ENCODE results near the gene ZBTB7A.

Gene ZBTB7A

GRCh38 chr19:4093643-4094175, 27.0 kb upstream of the ZBTB7A start:
- no peak for DNase-seq

- no peak for DNase-seq
Observed at GRCh38 chr19:4090356-4091220, 23.9 kb upstream of the ZBTB7A start.

GRCh38 chr19:4089946-4090345, 23.2 kb upstream of the ZBTB7A start:
- DNase-seq, result no peak

GRCh38 chr19:4089400-4089908, 22.8 kb upstream of the ZBTB7A start:
- DNase-seq, result no peak

GRCh38 chr19:4088975-4089374, 22.3 kb upstream of the ZBTB7A start:
- DNase-seq, result no peak

GRCh38 chr19:4087787-4088679, 21.3 kb upstream of the ZBTB7A start:
- DNase-seq, result no peak

GRCh38 chr19:4086411-4086867, 19.7 kb upstream of the ZBTB7A start:
- no peak for DNase-seq

GRCh38 chr19:4084547-4084877, 17.8 kb upstream of the ZBTB7A start:
- no peak for DNase-seq

- no peak for DNase-seq
Observed at GRCh38 chr19:4083677-4084546, 17.2 kb upstream of the ZBTB7A start.

GRCh38 chr19:4082172-4082571, 15.5 kb upstream of the ZBTB7A start:
- DNase-seq, result no peak

GRCh38 chr19:4081441-4082129, 14.9 kb upstream of the ZBTB7A start:
- DNase-seq, result no peak

GRCh38 chr19:4080473-4080872, 13.8 kb upstream of the ZBTB7A start:
- DNase-seq, result no peak

- no peak for DNase-seq
Observed at GRCh38 chr19:4077800-4078684, 11.3 kb upstream of the ZBTB7A start.

- no peak for DNase-seq
Observed at GRCh38 chr19:4077007-4077374, 10.3 kb upstream of the ZBTB7A start.

- DNase-seq, result no peak
Observed at GRCh38 chr19:4075373-4075772, 8.7 kb upstream of the ZBTB7A start.

- no peak for DNase-seq
Observed at GRCh38 chr19:4071610-4072009, 4.9 kb upstream of the ZBTB7A start.

GRCh38 chr19:4069331-4069959, 2.7 kb upstream of the ZBTB7A start:
- no peak for DNase-seq

GRCh38 chr19:4068047-4068966, 1.6 kb upstream of the ZBTB7A start:
- DNase-seq, result no peak

GRCh38 chr19:4067396-4068046, 822 bp upstream of the ZBTB7A start:
- no peak for DNase-seq

Measured in NCI-H1436 (cell line).